Trophoblast cell (in vitro differentiated cells and primary cell): ENCODE measurements around the gene ALOX5.

Source experiments
- DNase-seq, 2 donors: peaks; one replicate each; pipeline ENCODE4 v3.0.0-alpha.2; 2016
- H2AFZ ChIP-seq: 2 replicates; pipeline ENCODE4 v1.6.1; 2013; ENCODE audit warnings: low read length, moderate library complexity, mild to moderate bottlenecking; ENCODE audit not compliant: insufficient read depth, poor library complexity
- H2AK5ac ChIP-seq: 2 replicates; pipeline ENCODE4 v1.6.1; 2013; ENCODE audit warnings: mild to moderate bottlenecking, low read length
- H2BK120ac ChIP-seq: 2 replicates; pipeline ENCODE4 v1.6.1; 2013; ENCODE audit warnings: low read length, mild to moderate bottlenecking, moderate library complexity; ENCODE audit not compliant: insufficient read depth, poor library complexity
- H2BK12ac ChIP-seq: 2 replicates; pipeline ENCODE4 v1.6.1; 2013; ENCODE audit warnings: mild to moderate bottlenecking, low read length, moderate library complexity
- H2BK5ac ChIP-seq: 2 replicates; pipeline ENCODE4 v1.6.1; 2013; ENCODE audit warnings: low read length, low read depth, moderate library complexity, mild to moderate bottlenecking; ENCODE audit not compliant: poor library complexity
- H3K14ac ChIP-seq: 2 replicates; pipeline ENCODE4 v1.6.1; 2013; ENCODE audit warnings: mild to moderate bottlenecking, low read length
- H3K18ac ChIP-seq: 2 replicates; pipeline ENCODE4 v1.6.1; 2013; ENCODE audit warnings: mild to moderate bottlenecking, low read length
- H3K23ac ChIP-seq: 2 replicates; pipeline ENCODE4 v1.6.1; 2013; ENCODE audit warnings: low read length
- H3K27ac ChIP-seq: 2 replicates; pipeline ENCODE4 v1.5.1; 2013; ENCODE audit warnings: low read depth, mild to moderate bottlenecking, inconsistent platforms, low read length, moderate library complexity
- H3K27me3 ChIP-seq: 2 replicates; pipeline ENCODE4 v1.6.1; 2013; ENCODE audit warnings: inconsistent platforms, mild to moderate bottlenecking, low read length, moderate library complexity; ENCODE audit not compliant: insufficient read depth
- H3K36me3 ChIP-seq, 2 experiments: 1 replicate in 1 of 2; 2 replicates in 1 of 2; pipeline ENCODE4 v1.6.1; 2013; ENCODE audit warnings: low read length in 2 of 2, mild to moderate bottlenecking in 2 of 2, moderate library complexity in 1 of 2; ENCODE audit not compliant: insufficient read depth in 2 of 2, control insufficient read depth in 1 of 2
- H3K4ac ChIP-seq: 2 replicates; pipeline ENCODE4 v1.6.1; 2013; ENCODE audit warnings: low read depth, mild to moderate bottlenecking, low read length, moderate library complexity
- H3K4me1 ChIP-seq, 2 experiments: 1 replicate in 1 of 2; 2 replicates in 1 of 2; pipeline ENCODE4 v1.6.1; 2013; ENCODE audit warnings: low read length in 2 of 2, mild to moderate bottlenecking in 2 of 2, moderate library complexity in 1 of 2; ENCODE audit not compliant: insufficient read depth in 2 of 2, control insufficient read depth in 1 of 2
- H3K4me2 ChIP-seq: 2 replicates; pipeline ENCODE4 v1.6.1; 2013; ENCODE audit warnings: inconsistent platforms, mild to moderate bottlenecking, low read length, moderate library complexity
- H3K4me3 ChIP-seq: 2 replicates; pipeline ENCODE4 v1.5.1; 2013; ENCODE audit warnings: mild to moderate bottlenecking, low read depth, low read length, inconsistent platforms
- H3K79me1 ChIP-seq: one replicate; pipeline ENCODE4 v1.6.1; 2013; ENCODE audit warnings: low read length
- H3K79me2 ChIP-seq: 2 replicates; pipeline ENCODE4 v1.6.1; 2013; ENCODE audit warnings: low read length, mild to moderate bottlenecking; ENCODE audit not compliant: control insufficient read depth, insufficient read depth, poor library complexity
- H3K9ac ChIP-seq: 2 replicates; pipeline ENCODE4 v1.6.1; 2013; ENCODE audit warnings: mild to moderate bottlenecking, low read length
- H3K9me3 ChIP-seq: 2 replicates; pipeline ENCODE4 v1.6.1; 2013; ENCODE audit warnings: low read depth, mild to moderate bottlenecking, control low read depth, inconsistent platforms, low read length; ENCODE audit not compliant: insufficient read depth
- H4K12ac ChIP-seq: 2 replicates; pipeline ENCODE4 v1.6.1; 2013; ENCODE audit warnings: low read depth, mild to moderate bottlenecking, low read length, moderate library complexity
- H4K8ac ChIP-seq: 2 replicates; pipeline ENCODE4 v1.6.1; 2013; ENCODE audit warnings: low read depth, mild to moderate bottlenecking, low read length, moderate library complexity
- H4K91ac ChIP-seq: one replicate; pipeline ENCODE4 v1.6.1; 2013; ENCODE audit warnings: low read depth, mild to moderate bottlenecking, low read length, moderate library complexity
- WGBS: extraction: QIAGEN DNeasy Blood & Tissue Kit; methylation state at CpG from one replicate; pipeline ENCODE4 v1.1.7; 2013; ENCODE audit warnings: missing lambda C conversion rate; ENCODE audit not compliant: insufficient read length, insufficient coverage; ENCODE audit errors: extremely low coverage; 5-methylcytosine and 5-hydroxymethylcytosine counted together

Gene ALOX5

DNA sequence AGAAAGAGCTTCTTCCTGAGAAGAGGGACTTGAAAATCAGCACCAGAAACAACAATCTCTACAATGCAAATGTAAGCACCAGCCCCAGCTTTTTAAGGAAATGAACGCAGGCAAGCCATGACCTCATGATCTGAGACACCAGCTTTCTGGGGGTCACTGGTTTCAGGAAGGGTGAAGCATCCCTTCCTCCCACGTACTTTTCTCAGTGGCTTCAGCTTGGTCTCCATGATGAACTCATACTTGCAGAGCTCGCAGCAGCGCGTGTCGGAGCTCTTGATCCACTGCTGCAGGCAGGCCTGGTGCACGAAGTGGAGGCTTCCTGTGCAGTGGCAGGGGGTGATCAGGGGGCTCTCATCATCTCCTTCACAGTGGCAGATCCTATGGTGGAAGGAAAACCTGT lies 87.0 kb downstream of the ALOX5 start:
- no CpG with 5 or more reads among the region's 7 CpGs for WGBS
- H3K9ac ChIP-seq, result no peak overlapping the region

DNA sequence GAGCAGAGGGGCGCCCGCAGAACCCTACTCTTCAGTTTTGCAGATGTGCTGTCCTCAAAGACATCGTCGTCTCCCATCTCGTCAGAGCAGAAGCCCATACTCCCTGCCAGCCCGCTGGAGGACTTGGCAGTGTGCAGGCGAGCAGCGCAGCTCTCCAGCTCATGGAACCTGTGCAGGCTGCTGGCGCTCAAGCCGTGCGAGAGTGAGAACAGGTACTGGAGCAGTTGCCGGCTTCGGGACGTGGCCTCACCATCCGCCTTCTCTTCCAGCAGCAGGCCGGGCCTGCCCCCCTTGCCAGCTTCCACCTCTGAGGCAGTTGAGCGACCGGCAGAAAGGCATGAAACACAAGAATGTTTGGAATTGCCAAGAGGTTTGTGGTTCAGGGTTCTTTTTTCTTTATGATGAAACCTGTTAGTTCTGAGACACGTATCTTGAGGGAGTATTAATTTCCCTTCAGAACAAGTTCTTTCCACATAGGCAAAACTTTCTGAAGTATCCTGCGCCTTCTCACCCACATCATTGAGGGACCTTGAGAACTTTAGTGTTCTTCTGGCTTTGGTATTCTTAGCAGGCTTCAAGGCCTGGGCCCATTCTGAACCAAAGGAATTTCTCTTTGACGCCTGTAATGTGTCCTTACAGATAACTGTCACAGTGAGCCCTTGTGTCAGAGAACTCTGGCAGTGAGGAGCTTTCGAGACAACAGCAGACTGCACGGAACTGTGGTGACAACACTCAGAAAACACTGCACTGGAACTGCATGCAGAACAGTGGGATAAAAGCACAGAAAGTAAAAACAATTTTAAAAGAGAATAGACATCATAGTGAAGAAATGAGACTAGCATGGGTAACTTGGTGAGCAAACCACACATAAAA lies 89.5 kb downstream of the ALOX5 start:
- Histone ChIP-seq H3K18ac (no peak overlapping the region), H4K12ac (no peak overlapping the region), H4K91ac (no peak overlapping the region), H3K9ac (no peak overlapping the region), H3K14ac (no peak overlapping the region), H3K4me2 (no peak overlapping the region), H3K79me2 (no peaks in the 10 kb centered on the region), H2BK5ac (no peak overlapping the region), H2BK12ac (no peak overlapping the region), H3K4me1 (no peaks in the 10 kb centered on the region), H3K27me3 (no peaks in the 10 kb centered on the region), H2AK5ac (no peak overlapping the region), H4K8ac (no peak overlapping the region), H3K79me1 (no peaks in the 10 kb centered on the region), H3K4ac (no peak overlapping the region), H3K23ac (no peak overlapping the region), H3K9me3 (peaks cover 2% of the 10 kb centered on the region), H3K27ac (no peak overlapping the region), H3K4me3 (no peak overlapping the region), H3K36me3 (no peaks in the 10 kb centered on the region), H2BK120ac (no peak overlapping the region), H2AFZ (no peak overlapping the region)
- peak in 1 of 2 donors; percentile 21 for DNase-seq
- no CpG with 5 or more reads among the region's 23 CpGs for WGBS

More for the DNA sequence above, 87.0 kb downstream of the ALOX5 start:
- no peak overlapping the region for H2BK120ac ChIP-seq
- no peak overlapping the region for H3K18ac ChIP-seq
- H3K9me3 ChIP-seq, result peaks cover 2% of the 10 kb centered on the region
- no peak overlapping the region for H2BK12ac ChIP-seq
- no peak overlapping the region for H2BK5ac ChIP-seq
- no peak overlapping the region for H3K4me2 ChIP-seq
- H3K79me1 ChIP-seq, result no peaks in the 10 kb centered on the region
- peaks cover 0 to 3% of the 10 kb centered on the region in 2 experiments for H3K36me3 ChIP-seq
- H3K14ac ChIP-seq, result no peak overlapping the region
- H4K91ac ChIP-seq, result no peak overlapping the region
- no peak overlapping the region for H3K23ac ChIP-seq
- no peaks in the 10 kb centered on the region for H3K4me1 ChIP-seq
- no peak overlapping the region for H3K27ac ChIP-seq
- H2AFZ ChIP-seq, result no peak overlapping the region
- DNase-seq, result peak; percentile 10 to 12
- no peak overlapping the region for H3K4ac ChIP-seq
- no peak overlapping the region for H4K8ac ChIP-seq
- no peak overlapping the region for H3K4me3 ChIP-seq
- H3K79me2 ChIP-seq, result no peaks in the 10 kb centered on the region
- no peaks in the 10 kb centered on the region for H3K27me3 ChIP-seq
- H2AK5ac ChIP-seq, result no peak overlapping the region
- H4K12ac ChIP-seq, result no peak overlapping the region

DNA sequence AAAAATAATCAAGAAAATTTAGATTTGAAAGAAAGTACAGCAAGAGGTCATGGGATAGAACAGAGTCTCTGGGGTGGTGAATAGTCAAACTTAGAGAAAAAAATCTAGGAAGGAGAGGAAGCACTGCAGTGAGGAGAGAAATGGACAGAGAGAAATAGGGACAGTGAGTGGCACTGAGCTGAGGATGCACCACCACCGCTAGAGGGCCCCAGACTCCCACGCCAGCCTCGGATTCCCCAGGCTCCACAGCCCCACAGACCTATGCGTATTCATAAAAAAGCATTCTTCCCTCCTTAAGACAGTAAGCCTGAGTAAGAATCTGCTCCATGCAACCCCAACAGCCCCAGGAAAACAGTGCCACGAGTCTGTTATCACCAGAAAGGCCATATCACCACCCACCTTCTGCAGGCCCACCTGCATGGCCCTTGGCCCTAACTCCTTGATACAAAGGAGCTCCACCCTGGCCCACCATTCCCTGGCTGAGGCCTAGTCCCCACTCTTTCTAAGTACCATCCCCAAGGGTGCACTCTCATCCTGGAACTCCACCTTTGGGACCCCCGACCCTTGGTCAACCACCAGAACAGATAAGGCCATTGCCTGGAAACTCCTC lies 91.0 kb downstream of the ALOX5 start:
- no peak overlapping the region for H4K8ac ChIP-seq
- peaks cover 0 to 1% of the 10 kb centered on the region in 2 experiments for H3K4me1 ChIP-seq
- no peak overlapping the region for H3K4ac ChIP-seq
- no peak overlapping the region for H3K9ac ChIP-seq
- peak; percentile 45 to 77 for DNase-seq
- no peak overlapping the region for H3K23ac ChIP-seq
- H3K14ac ChIP-seq, result no peak overlapping the region
- H3K79me2 ChIP-seq, result no peaks in the 10 kb centered on the region
- no peak overlapping the region for H2BK120ac ChIP-seq
- WGBS, result no CpG with 5 or more reads among the region's 6 CpGs
- H3K36me3 ChIP-seq, result no peaks in the 10 kb centered on the region
- no peak overlapping the region for H4K91ac ChIP-seq
- no peak overlapping the region for H2BK12ac ChIP-seq
- H3K79me1 ChIP-seq, result no peaks in the 10 kb centered on the region
- H4K12ac ChIP-seq, result no peak overlapping the region
- no peak overlapping the region for H3K4me2 ChIP-seq
- H2AFZ ChIP-seq, result no peak overlapping the region
- no peak overlapping the region for H3K18ac ChIP-seq
- H3K4me3 ChIP-seq, result no peak overlapping the region
- no peak overlapping the region for H2BK5ac ChIP-seq
- H3K27ac ChIP-seq, result no peak overlapping the region
- no peak overlapping the region for H2AK5ac ChIP-seq
- no peaks in the 10 kb centered on the region for H3K27me3 ChIP-seq
- H3K9me3 ChIP-seq, result no peaks in the 10 kb centered on the region

- Histone ChIP-seq H2BK120ac (no peak overlapping the region), H3K4me3 (no peak overlapping the region), H3K79me2 (no peaks in the 10 kb centered on the region), H4K91ac (no peak overlapping the region), H3K18ac (no peak overlapping the region), H3K14ac (no peak overlapping the region), H3K4ac (no peak overlapping the region), H3K9ac (no peak overlapping the region), H3K4me2 (no peak overlapping the region), H3K23ac (no peak overlapping the region), H3K27me3 (no peaks in the 10 kb centered on the region), H4K12ac (no peak overlapping the region), H2AK5ac (no peak overlapping the region), H2AFZ (no peak overlapping the region), H3K27ac (no peak overlapping the region), H2BK5ac (no peak overlapping the region), H3K36me3 (no peaks in the 10 kb centered on the region), H3K79me1 (no peaks in the 10 kb centered on the region), H4K8ac (no peak overlapping the region), H3K4me1 (peaks cover 0 to 6% of the 10 kb centered on the region in 2 experiments), H2BK12ac (no peak overlapping the region), H3K9me3 (no peaks in the 10 kb centered on the region)
- no CpG with 5 or more reads among the region's 5 CpGs for WGBS
- no peak for DNase-seq
Observed at GRCh38 chr10:45466784-45467183, 92.8 kb downstream of the ALOX5 start.
